HT1080 (cell line): Measurements from ENCODE around the gene SLC2A2. TPM values are rescaled to one million over a fixed set of nuclear protein-coding genes. Genes with fewer than 3 reads are reported as not detected.

Source experiments
- DNase-seq: peaks from one replicate; pipeline ENCODE4 v3.0.0-alpha.2; 2015; ENCODE audit warnings: low read depth
- polyA plus RNA-seq, 2 experiments: library from polyadenylated mRNA; depleted of rRNA; stranded (reverse); fragments of >200 nt; gene quantifications; 2 replicates each; pipeline ENCODE4 v1.2.3, GENCODE V29; 2015
- total RNA-seq: library from RNA; depleted of rRNA; stranded (reverse); fragments of >200 nt; shearing (Covaris generic); gene quantifications from 2 replicates; pipeline ENCODE4 v1.2.3, GENCODE V29; 2014; rRNA removed

The SLC2A2 gene
- not detected in 2 replicates for total RNA-seq
- not detected in 2 replicates for polyA plus RNA-seq (2015; cell fraction: cytosol; rRNA removed)
- polyA plus RNA-seq (2015; cell fraction: nucleus; rRNA removed), result 0.03 TPM in 1 of 2 replicates, not detected in the other

- DNase-seq, result no peak
These were observed at the start of gene SLC2A2 for GRCh38 chr3:171026597-171027293. Gene SLC2A2 (minus strand): TSS chr3:171026720. CDS start chr3:171026670, 50 bp downstream.

GRCh38 chr3:171072432-171072831 lies 45.9 kb upstream of the SLC2A2 start:
- DNase-seq, result no peak

GRCh38 chr3:171068658-171069057 lies 42.1 kb upstream of the SLC2A2 start:
- no peak for DNase-seq

- no peak for DNase-seq
These were observed 39.7 kb upstream of the SLC2A2 start for GRCh38 chr3:171066206-171066605.

- DNase-seq, result no peak
These were observed 39.2 kb upstream of the SLC2A2 start for GRCh38 chr3:171065732-171066131.

- no peak for DNase-seq
These were observed 37.9 kb upstream of the SLC2A2 start for GRCh38 chr3:171064461-171064860.

- no peak for DNase-seq
These were observed 35.2 kb upstream of the SLC2A2 start for GRCh38 chr3:171061749-171062148.

GRCh38 chr3:171059978-171060377 lies 33.5 kb upstream of the SLC2A2 start:
- no peak for DNase-seq

- DNase-seq, result no peak
These were observed 32.5 kb upstream of the SLC2A2 start for GRCh38 chr3:171058873-171059603.

GRCh38 chr3:171058058-171058457 lies 31.5 kb upstream of the SLC2A2 start:
- DNase-seq, result peak; percentile 25

GRCh38 chr3:171057072-171057471 lies 30.6 kb upstream of the SLC2A2 start:
- DNase-seq, result no peak

GRCh38 chr3:171056528-171056927 lies 30.0 kb upstream of the SLC2A2 start:
- peak; percentile 75 for DNase-seq

GRCh38 chr3:171055336-171056178 lies 29.0 kb upstream of the SLC2A2 start:
- DNase-seq, result peak; percentile 73

- DNase-seq, result no peak
These were observed 28.4 kb upstream of the SLC2A2 start for GRCh38 chr3:171054921-171055320.

GRCh38 chr3:171054231-171054630 lies 27.7 kb upstream of the SLC2A2 start:
- no peak for DNase-seq

GRCh38 chr3:171049861-171050444 lies 23.4 kb upstream of the SLC2A2 start:
- DNase-seq, result peak; percentile 79

- DNase-seq, result no peak
These were observed 20.2 kb upstream of the SLC2A2 start for GRCh38 chr3:171046760-171047159.

- DNase-seq, result no peak
These were observed 18.6 kb upstream of the SLC2A2 start for GRCh38 chr3:171044835-171045793.

GRCh38 chr3:171044384-171044783 lies 17.9 kb upstream of the SLC2A2 start:
- DNase-seq, result no peak

GRCh38 chr3:171039674-171040073 lies 13.2 kb upstream of the SLC2A2 start:
- no peak for DNase-seq
